BE2C (cell line): ENCODE data around the gene ASB15.

Experiments
- DNase-seq: peaks from one replicate; pipeline ENCODE4 v3.0.0-alpha.2; 2020
- H3K27me3 ChIP-seq: fragments of 250-450 bp; sonication (Bioruptor Pico); 2 replicates; pipeline ENCODE4 v1.5.1; 2020; ENCODE audit warnings: mild to moderate bottlenecking
- H3K36me3 ChIP-seq: fragments of 250-450 bp; sonication (Bioruptor Pico); 2 replicates; pipeline ENCODE4 v1.5.1; 2020; ENCODE audit warnings: mild to moderate bottlenecking
- H3K4me1 ChIP-seq: fragments of 250-450 bp; sonication (Bioruptor Pico); 2 replicates; pipeline ENCODE4 v1.5.1; 2020
- H3K4me3 ChIP-seq: 2 replicates; pipeline ENCODE4 v1.5.1; 2011; ENCODE audit warnings: low read depth, low read length
- H3K9me3 ChIP-seq: fragments of 250-450 bp; sonication (Bioruptor Pico); 2 replicates; pipeline ENCODE4 v1.5.1; 2020
- CTCF ChIP-seq: IDR thresholded peaks from 2 replicates; pipeline ENCODE4 v1.5.1; 2012; ENCODE audit warnings: mild to moderate bottlenecking, low read depth, low read length

The ASB15 gene

GRCh38 chr7:123635551-123636359 is 34.1 kb downstream of the ASB15 start:
- H3K9me3 ChIP-seq, result no peaks in the 10 kb centered on the region
- no peak for DNase-seq
- no peaks in the 10 kb centered on the region for H3K27me3 ChIP-seq
- TF ChIP-seq CTCF, result peak; percentile 80
- no peak overlapping the region for H3K4me3 ChIP-seq
- no peaks in the 10 kb centered on the region for H3K36me3 ChIP-seq
- H3K4me1 ChIP-seq, result no peaks in the 10 kb centered on the region; the same call in 1 of the 2 replicates

GRCh38 chr7:123637203-123637602 is 35.6 kb downstream of the ASB15 start:
- H3K9me3 ChIP-seq, result no peaks in the 10 kb centered on the region
- no peak for DNase-seq
- TF ChIP-seq CTCF, result peak; percentile 32; the same call in 1 of the 2 replicates

GRCh38 chr7:123637878-123638277 is 36.3 kb downstream of the ASB15 start:
- Histone ChIP-seq H3K4me3 (no peak overlapping the region), H3K4me1 (no peaks in the 10 kb centered on the region; the same call in 1 of the 2 replicates), H3K9me3 (no peaks in the 10 kb centered on the region), H3K36me3 (no peaks in the 10 kb centered on the region), H3K27me3 (no peaks in the 10 kb centered on the region)
- TF ChIP-seq CTCF, result no peak
- DNase-seq, result no peak

More at GRCh38 chr7:123637203-123637602, 35.6 kb downstream of the ASB15 start:
- H3K4me1 ChIP-seq, result no peaks in the 10 kb centered on the region; the same call in 1 of the 2 replicates
- no peaks in the 10 kb centered on the region for H3K27me3 ChIP-seq
- H3K36me3 ChIP-seq, result no peaks in the 10 kb centered on the region
- H3K4me3 ChIP-seq, result no peak overlapping the region

- Histone ChIP-seq H3K36me3 (no peaks in the 10 kb centered on the region), H3K27me3 (no peaks in the 10 kb centered on the region), H3K4me3 (no peak overlapping the region), H3K4me1 (peaks cover 14% of the 10 kb centered on the region), H3K9me3 (no peaks in the 10 kb centered on the region)
- DNase-seq, result no peak
- TF ChIP-seq CTCF, result no peak
Observed at GRCh38 chr7:123639631-123640030, 38.0 kb downstream of the ASB15 start.

- H3K36me3 ChIP-seq, result no peaks in the 10 kb centered on the region
- H3K27me3 ChIP-seq, result no peaks in the 10 kb centered on the region
- no peaks in the 10 kb centered on the region for H3K9me3 ChIP-seq
- no peak overlapping the region for H3K4me3 ChIP-seq
- peaks cover 21% of the 10 kb centered on the region for H3K4me1 ChIP-seq
- DNase-seq, result no peak
- no peak for TF ChIP-seq CTCF
Observed at GRCh38 chr7:123640583-123640982, 39.0 kb downstream of the ASB15 start.

- no peaks in the 10 kb centered on the region for H3K9me3 ChIP-seq
- H3K4me1 ChIP-seq, result peaks cover 29% of the 10 kb centered on the region
- no peaks in the 10 kb centered on the region for H3K36me3 ChIP-seq
- no peak for TF ChIP-seq CTCF
- no peak for DNase-seq
- no peak overlapping the region for H3K4me3 ChIP-seq
- H3K27me3 ChIP-seq, result no peaks in the 10 kb centered on the region
Observed at GRCh38 chr7:123641901-123642300, 40.3 kb downstream of the ASB15 start.
